Amygdala (tissue), 56 donors: ENCODE measurements around the gene CPVL.

ENCODE experiments used
- DNase-seq, 56 donors: peaks; one replicate each; lab custom pipeline; 2025; lab: John Stamatoyannopoulos, UW

The CPVL gene

DNA sequence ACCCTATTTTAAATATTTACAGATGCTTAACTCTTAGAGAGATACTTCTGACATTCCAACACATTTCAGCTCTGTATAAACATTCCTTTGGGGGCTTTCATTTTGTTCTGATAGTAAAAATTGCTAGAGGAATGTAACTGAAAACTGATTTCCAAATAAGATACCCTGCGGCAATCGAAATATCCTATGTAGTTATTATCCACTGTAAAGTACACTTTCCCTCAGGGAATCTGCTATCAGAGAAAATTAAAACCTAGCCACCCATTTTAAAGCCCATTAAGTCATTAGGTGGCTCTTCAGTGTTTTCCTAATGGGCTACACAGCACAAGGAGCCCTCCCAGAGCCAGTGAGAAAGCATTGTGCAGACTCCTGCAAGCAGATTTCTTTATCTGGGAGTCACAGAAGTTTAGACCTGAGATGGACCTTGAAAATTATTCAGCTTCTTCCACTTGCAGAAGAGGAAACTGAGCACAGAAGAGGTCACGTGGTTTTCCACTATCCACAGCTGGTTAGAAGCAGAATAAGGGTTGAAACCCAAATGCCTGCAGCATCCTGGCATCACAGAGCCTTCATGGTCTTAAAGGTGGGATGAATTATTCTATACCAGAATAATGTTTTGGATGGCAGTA is 12.6 kb upstream of the CPVL start:
- DNase-seq: no peak

DNA sequence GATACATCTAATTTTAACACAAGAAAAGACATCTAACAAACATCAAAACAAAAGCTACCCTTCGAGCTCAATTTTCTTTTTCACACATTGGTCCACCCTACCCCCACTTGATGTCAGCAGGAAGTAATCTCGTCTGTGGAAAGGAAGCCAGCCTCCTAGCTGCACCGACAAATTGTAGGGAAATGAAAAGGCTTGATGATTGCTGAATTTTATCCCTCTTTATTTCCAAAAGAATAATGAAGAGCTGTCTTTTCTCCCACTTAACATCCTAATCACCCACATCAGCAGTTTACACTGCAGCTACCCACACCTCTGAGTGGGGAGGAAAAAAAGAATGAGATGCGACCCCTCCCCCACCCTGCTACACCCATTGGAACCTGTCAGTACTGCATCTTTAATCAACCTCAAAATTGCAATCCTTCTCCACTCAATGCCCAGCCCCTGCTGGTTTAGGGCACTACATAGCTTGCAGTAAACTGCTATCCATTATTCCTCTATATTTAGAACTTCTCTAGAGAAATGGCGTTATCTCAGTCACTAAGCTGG is 10.6 kb upstream of the CPVL start:
- no peak for DNase-seq

DNA sequence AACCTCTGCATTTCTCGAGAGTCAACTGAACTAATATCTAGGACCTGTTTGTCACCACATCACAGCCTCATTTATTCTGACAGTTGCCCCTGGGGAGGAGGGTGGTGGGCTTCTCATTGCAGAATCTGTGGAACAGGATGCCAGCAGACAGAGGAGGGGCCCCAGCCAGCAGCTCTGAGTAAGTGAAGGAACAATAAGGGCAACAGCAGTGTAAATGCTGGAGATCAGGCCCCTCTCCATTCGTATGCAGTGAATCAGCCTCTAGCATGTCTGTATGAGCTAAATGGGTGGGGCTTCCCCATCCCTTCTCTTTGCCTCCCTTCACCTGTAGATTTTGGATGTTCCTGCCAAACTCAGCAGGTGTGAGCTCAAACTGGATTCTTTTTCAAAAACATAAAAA is 7.7 kb upstream of the CPVL start:
- no peak for DNase-seq

DNA sequence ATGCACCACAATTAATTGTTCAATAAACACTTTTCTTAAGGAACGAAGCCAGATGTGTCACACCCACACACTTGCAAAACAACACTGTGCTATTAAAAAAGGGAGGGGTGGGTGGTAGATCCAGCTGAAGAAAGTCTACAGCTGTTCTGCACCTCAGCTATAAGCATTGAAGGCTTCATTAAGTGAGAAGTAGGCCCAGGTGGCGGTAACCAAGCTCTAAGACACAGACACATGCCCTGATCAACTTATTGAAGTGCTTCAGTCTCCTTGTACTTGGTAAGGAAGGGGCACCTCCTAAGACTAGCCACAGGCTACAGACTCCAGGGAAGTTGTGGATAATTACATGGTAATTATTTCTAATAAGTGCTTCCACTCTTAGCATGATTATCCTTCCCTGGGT is 4.5 kb upstream of the CPVL start:
- no peak for DNase-seq

DNA sequence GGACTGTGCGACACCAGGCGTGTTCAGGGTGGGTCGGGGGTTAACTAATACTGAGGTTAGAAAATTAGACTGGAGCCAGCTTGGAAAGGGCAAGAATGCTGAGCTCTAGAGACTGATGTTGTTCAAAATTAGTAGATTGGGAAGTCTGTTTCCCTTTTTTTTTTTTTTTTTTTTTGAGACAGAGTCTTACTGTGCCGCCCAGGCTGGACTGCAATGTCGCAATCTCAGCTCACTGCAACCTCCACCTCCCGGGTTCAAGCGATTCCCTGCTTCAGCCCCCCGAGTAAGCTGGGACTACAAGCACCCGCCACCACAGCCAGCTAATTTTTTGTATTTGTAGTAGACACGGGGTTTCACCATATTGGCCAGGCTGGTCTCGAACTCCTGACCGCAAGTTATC is 2.7 kb upstream of the CPVL start:
- no peak for DNase-seq

DNA sequence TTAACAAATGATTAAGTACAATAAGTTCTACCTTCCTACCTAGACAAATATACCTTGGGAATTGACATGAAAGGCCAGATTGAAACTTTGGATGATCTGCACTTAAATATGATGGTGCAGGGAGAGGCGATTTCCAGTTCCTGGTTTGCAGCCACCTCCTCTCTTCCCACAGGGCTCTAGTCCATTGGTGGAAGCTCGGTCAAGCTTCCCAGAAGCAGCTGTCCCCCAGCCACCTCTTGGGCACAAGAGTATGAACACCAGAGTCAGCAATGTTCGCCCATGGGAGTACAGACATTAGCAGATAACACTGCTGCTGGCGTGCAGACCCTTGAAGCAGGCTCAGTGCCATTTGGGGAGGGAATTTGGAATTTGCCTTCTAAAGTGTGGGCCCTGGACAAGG is 1.5 kb upstream of the CPVL start:
- DNase-seq: no peak

DNA sequence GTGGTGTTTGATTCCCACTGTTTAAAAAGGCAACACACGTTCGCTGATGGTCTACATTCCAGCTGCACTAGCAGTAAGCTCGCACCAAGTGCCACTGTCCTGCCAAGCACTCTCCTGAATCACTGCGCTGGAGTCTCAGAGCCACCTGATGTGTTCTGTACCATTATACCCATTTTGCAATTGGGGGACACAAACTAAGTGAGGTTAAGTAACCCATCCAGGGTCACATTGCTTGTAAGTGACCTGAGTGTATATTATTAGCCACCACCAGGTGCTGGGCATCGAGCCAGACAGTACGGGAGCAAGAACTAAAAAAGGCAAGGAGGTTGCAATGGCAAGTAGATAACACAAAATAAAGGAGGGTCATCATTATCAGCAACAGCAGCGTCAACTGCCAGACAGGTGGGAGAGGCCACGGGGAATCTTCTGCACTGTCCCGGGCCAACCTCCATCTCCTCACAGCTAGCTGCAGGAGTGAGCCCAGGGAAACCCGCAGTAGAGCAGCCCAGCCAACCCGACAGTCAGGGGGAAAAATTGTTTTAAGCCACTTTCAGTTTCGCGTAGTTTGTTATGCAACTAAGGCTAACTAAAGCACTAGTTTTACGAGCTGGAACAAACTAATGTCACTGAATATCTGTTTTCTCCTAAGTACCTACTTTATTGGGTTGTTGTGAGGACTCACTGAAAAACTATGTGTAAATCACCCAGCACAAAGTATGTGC is 712 bp upstream of the CPVL start:
- no peak for DNase-seq

DNA sequence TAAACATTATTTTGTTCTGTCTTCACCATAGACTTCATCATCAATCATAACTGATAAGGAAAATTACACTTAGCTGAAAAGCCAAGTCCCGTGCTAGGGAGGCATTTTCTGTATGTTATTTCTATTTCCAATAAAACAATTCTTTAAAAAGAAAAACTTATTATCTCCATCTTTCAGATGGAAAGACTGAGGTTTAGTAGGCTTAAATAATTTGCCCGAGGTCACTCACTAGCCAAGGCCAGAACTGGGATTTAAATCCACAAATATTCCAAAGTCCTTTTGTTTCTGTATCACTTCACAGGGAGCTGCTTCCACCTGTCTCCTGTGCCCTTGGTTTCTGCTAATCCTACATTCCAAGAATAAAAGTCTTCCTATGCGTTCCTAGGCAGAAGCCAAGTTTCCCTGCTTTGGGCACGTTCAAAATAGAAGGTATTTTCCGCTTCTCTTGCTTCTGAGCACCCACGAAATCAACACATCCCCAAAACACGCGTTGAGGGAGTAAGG is 732 bp downstream of the CPVL start:
- no peak for DNase-seq

DNA sequence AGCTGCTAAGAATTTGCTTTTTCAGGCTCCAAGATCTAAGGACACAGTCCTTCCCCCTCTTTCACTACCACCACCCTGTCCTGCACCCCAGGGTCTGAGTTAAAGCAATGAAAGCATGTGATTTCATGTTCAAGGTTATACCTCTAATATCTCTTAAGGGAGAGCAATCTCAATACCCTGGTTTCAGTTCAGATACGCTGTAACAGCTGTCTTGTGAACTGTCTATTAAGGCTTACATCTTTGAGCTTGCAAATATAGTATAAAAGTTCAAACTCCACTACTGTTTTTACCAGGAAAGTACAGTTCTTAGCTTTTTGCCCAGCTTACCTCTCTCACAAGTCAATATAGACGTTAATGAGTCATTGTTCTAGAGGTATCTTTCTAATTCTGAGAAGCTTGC is 2.6 kb downstream of the CPVL start:
- no peak for DNase-seq

DNA sequence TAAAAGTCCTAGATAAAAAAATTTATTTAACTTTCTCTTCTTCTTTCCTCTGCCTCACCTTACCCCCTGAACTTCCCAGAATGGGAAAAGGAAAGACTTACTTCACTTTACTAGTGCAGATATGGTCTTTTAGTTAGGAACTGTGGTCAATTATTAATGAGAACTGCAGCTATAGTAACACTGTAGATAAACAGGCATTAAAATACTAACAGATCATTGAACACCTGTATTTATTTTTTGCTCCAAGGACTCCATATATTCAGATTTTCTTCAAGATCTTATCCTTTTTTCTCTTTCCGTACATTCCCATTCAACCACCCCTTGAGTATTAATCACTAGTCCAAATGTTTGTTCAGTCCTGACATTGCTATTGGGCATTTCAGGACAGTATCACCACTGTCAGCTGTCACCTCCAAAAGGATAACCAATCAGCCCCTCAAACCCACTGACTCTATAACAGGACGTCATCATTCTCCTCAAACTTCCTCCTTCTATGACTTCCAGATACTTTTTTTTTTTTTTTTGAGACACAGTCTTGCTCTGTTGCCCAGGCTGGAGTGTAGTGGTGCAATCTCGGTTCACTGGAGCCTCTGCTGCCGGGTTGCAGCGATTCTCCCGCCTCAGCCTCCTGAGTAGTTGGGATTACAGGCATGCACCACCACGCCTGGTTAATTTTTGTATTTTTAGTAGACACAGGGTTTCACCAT is 4.2 kb downstream of the CPVL start:
- DNase-seq: no peak

DNA sequence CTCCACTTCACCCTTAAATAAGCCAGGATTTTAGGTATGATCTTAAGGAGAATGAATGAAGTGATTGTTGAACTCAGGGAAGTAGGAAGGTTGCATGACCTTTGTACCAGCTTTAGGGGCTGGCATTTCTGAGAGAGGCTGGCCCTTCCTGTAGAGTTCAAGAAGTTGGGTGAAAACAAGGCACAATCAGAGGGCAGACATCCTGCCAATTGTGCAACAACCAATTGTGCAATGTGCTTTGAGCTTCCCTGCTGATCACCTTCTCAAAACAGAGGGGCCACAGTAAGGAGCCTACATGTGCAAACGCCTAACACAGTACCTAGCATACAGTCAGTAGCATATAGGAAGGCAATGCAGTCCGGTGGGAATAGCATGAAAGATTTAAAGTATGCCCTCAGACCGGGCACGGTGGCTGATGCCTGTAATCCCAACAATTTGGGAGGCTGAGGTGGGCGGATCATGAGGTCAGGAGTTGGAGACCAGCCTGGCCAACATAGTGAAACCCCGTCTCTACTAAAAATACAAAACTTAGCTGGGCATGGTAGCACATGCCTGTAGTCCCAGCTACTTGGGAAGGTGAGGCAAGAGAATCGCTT is 5.4 kb downstream of the CPVL start:
- peak in 4 of 56 donors; percentile 4 to 22 (median 16) for DNase-seq

DNA sequence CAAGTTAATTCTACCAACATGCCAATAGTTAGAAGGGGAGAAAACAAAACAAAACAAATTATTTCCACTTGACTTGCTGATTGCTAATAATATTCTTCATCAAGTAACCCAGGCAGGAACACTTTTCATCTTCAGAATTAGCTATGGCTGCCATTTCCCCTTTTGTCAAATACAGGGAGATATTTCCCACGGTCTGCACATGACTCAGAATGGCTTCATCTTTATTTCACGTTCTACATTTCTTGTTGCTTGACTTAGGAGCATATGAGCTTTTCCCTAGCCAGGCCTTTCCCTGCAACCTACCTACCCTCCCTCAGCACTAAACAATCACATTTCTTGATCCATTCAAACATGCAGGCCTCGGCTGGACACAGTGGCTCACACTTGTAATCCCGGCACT is 6.5 kb downstream of the CPVL start:
- no peak for DNase-seq

DNA sequence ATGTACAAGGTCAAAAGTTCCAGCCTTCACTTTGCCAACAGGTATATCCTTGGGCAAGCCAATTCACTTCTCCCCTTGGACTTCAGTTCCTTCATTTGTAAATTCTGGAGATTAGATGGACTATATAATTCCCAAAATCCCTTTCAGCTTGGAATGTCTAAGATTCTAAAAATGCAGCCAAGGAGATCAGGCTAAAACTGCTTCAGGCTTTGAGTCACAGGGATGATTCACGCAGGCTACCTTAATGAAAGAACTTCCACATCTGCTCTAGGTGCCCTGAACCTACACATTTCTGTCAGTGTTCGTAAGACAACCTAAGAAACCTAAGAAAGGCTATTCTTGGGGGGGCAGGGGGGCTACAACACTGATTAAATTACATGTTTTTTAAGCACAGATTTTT is 7.1 kb downstream of the CPVL start:
- no peak for DNase-seq

DNA sequence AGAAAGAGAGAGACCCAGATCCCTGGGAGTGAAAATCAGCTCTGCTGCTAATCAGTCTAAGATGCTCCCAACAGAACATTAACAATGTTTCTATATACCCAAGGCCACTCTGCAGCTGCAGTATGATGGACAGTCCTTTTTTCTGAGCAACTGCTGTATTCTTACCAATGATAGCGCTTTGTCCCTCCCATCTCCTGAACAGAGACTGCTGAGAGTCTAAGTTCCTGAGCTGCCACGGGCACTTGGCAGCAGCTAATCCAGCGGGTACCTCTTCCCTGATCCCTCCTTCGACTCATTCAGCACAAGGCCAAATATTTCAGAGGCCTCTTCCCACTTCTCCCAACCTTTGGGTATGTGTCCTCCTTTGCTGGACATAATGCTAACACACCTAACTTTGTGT is 7.7 kb downstream of the CPVL start:
- no peak for DNase-seq

DNA sequence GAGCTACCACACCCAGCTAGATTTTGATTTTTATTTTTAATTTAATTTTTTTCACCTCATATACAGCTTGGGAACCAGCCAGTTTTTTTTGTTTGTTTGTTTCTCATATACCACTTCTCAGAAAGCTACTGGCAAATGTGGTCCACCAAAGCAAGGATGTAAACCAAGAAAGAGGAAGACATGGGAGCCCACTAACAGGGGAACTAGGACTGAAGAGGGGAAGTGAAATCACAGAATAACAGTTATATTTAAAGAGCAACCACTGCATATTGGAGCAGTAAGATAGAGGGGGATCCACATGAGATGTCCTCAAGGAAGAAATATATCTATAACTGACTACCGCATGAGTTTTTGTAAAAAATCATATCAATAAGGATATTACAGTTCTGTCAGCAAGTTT is 10.5 kb downstream of the CPVL start:
- DNase-seq: no peak

DNA sequence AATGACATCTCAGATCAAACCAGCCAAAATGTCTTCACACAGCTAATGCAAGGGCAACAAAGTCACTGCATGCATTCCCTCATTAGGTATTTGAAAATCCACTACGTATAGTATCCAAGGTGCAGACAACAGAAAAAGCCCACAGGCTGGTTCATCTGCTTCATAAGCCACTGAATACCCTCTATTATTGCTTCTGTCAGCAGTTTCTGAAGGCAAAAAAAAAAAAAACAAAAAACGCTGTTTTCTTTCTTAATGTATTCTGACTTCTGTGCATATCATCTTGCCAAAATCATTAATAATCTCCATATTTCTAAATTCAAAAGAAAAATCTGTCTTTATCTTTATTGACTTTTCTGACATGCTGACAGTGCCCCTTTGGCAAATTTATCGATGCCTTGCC is 13.4 kb downstream of the CPVL start:
- no peak for DNase-seq

DNA sequence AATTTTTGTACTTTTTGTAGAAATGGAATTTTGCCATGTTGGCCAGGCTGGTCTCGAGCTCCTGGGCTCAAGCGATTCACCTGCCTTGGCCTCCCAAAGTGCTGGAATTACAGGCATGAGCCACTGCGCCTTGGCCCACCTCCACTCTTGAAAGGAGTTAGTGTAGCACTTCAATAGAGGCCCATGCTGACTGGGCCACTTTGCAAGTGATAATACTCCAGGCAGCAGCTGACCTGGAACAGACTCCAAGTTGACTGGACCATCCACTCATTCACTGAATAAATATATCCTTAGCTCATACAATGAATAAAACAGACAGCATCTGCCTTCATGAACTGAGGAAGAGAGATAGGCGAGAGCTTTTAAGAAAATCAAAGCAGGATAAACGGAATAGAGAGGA is 14.7 kb downstream of the CPVL start:
- DNase-seq: no peak

DNA sequence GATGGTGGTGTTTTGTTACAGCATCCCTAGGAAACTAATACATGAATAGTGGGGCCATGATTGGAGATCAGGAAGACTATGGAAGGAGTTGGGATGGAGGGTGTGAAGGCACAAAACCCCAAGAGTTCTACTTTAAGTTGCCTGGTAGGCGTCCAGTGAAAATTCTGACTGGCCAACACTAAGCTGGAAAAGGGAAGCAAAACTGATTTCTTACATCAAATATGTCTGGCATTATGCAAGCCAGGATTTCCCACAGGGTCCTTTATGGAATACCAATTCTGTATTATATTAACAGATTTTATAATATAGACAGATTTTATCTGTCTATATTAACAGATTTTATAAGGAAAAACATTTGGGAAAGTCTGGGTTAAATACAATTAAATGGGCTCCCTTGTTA is 16.2 kb downstream of the CPVL start:
- DNase-seq: no peak

DNA sequence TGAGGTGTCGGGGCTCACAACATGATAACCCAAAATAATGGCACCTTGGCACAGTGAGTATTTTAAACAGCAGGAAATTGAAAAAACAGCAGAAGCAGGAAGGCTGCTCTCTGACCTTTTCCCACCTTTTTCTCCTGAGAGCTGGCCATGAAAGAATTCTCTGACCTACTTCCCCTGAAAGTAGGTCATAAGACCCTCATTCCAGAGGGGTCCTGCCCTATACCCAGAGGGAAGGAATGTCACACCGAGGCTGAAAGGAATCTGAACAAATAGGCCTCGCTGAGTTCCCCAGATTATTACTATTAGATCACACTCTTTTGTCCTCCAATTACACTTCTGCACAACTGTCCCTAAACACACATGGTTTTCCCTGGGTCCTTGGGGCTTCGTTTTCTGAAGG is 18.8 kb downstream of the CPVL start:
- no peak for DNase-seq

DNA sequence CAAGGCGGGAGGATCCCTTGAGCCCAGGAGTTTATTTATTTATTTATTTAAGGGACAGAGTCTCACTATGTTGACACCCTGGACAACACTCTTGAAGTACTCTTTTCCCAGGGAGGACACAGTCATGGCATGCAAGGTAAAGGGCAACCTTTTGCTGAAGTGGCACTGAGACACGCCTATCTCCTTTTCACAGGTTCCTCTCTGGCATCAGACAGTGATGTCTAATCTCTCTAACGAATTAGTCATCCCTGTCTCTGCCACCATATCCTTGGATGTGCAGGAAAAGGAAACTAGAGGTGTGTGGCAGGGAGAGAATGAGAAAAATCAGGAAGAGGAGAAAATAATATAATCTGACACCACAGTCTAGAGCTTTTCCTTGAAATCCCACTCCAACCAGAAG is 19.5 kb downstream of the CPVL start:
- no peak for DNase-seq

DNA sequence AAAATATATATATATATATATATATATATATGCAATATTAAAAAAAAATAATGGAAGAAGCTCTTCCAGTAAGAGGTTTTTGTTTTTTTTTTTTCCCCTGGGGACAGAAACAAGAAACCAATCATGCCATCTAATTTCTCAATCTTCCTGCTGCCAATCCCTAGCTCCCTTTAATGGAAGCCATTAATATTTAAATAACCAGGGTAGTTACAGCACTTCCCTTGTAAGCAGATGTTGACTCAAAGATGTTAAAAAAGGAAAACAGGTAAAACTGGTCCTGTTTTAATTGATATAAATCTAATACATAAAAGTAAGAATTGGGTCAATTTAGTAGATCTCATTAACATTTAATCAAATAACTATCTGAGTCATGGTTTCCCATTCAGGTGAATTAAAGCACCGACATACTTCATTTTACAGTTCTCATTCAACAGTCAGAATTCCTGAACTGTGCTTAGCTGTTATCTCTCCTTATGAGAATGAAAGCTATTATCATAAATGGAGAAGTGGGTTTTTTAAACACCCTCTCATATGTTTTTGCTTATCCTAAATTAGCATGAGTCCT is 22.6 kb downstream of the CPVL start:
- no peak for DNase-seq
